Measurements from ENCODE around the gene GRAMD2A. TPM values are rescaled to one million over a fixed set of nuclear protein-coding genes. Genes with fewer than 3 reads are reported as not detected.

Gene GRAMD2A
- total and polyA plus RNA-seq, 2 experiments from 2014 or later = 0.70 to 2.8 TPM

GRCh38 chr15:72230197-72231065, 32.8 kb upstream of the GRAMD2A start:
- Histone ChIP-seq H3K4me2 (peak overlapping the region; percentile 97), H4K20me1 (replicated peaks; ENCODE audit: insufficient read depth) (peaks cover 41% of the 10 kb centered on the region), H3K27ac (ENCODE audit: low read depth) (peak overlapping the region; percentile 93), H3K4me3 (peak overlapping the region; percentile 99), H3K27me3 (ENCODE audit: insufficient read depth) (no peaks in the 10 kb centered on the region), H3K4me1 (ENCODE audit: insufficient read depth) (peaks cover 49% of the 10 kb centered on the region), H3K79me2 (replicated peaks; ENCODE audit: insufficient read depth) (peaks cover 55% of the 10 kb centered on the region), H3F3A (replicated peaks; ENCODE audit: low read depth) (peaks cover 19% of the 10 kb centered on the region), H3K9me2 (ENCODE audit: insufficient read depth) (no peaks in the 10 kb centered on the region), H3K36me3 (ENCODE audit: insufficient read depth) (peaks cover 8% of the 10 kb centered on the region; the same call in 1 of the 2 replicates), H2AFZ (0 out of 2 replicates have a peak overlapping the region, but pooled peaks have one; percentile 18)
- DNase-seq (ENCODE audit: low spot score) (peak; percentile 91), ATAC-seq (peak; percentile 31)
- H3K36me3 Mint-ChIP-seq (ENCODE audit: low read depth) = peaks cover 20% of the 10 kb centered on the region
- peaks cover 41% of the 10 kb centered on the region for H3K27me3 Mint-ChIP-seq (ENCODE audit: insufficient read depth, low read depth, poor library complexity)
- peaks cover 48% of the 10 kb centered on the region for H3K4me1 Mint-ChIP-seq
- H3K27ac Mint-ChIP-seq = peak overlapping the region; percentile 98
- H3K4me3 Mint-ChIP-seq = peak overlapping the region; percentile 96
- peak; percentile 58 for TF ChIP-seq POLR2AphosphoS5 (IDR thresholded peaks at IDR 0.05; ENCODE audit: low read depth)
- no peak for TF ChIP-seq NANOG (IDR thresholded peaks at IDR 0.05; ENCODE audit: borderline replicate concordance)
- TF ChIP-seq CREB1 (CRISPR knock-in tag; IDR thresholded peaks at IDR 0.05; ENCODE audit: low read depth) = peak; percentile 26; the same call in 1 of the 2 replicates
- 0 out of 3 replicates have a peak, but pooled peaks cover 2% of the 10 kb centered on the region for H3K9me3 Mint-ChIP-seq

- Mint-ChIP-seq H3K4me1 (peaks cover 50% of the 10 kb centered on the region), H3K27ac (no peak overlapping the region; the same call in 1 of the 2 replicates), H3K36me3 (ENCODE audit: low read depth) (peaks cover 23% of the 10 kb centered on the region), H3K4me3 (peak overlapping the region; percentile 98), H3K9me3 (0 out of 3 replicates have a peak, but pooled peaks cover 2% of the 10 kb centered on the region), H3K27me3 (ENCODE audit: insufficient read depth, low read depth, poor library complexity) (peaks cover 39% of the 10 kb centered on the region)
- Histone ChIP-seq H2AFZ (no peak overlapping the region), H3K27ac (ENCODE audit: low read depth) (no peak overlapping the region), H3F3A (replicated peaks; ENCODE audit: low read depth) (peaks cover 20% of the 10 kb centered on the region), H3K9me2 (ENCODE audit: insufficient read depth) (no peaks in the 10 kb centered on the region), H3K4me1 (ENCODE audit: insufficient read depth) (peaks cover 52% of the 10 kb centered on the region), H3K4me3 (peak overlapping the region; percentile 99), H4K20me1 (replicated peaks; ENCODE audit: insufficient read depth) (peaks cover 46% of the 10 kb centered on the region), H3K27me3 (ENCODE audit: insufficient read depth) (no peaks in the 10 kb centered on the region), H3K4me2 (peak overlapping the region; percentile 97), H3K79me2 (replicated peaks; ENCODE audit: insufficient read depth) (peaks cover 60% of the 10 kb centered on the region), H3K36me3 (ENCODE audit: insufficient read depth) (peaks cover 11% of the 10 kb centered on the region; the same call in 1 of the 2 replicates)
- ATAC-seq (no peak), DNase-seq (ENCODE audit: low spot score) (no peak)
- no peak for TF ChIP-seq CTCF (conservative IDR thresholded peaks at IDR 0.05; ENCODE audit: low read depth in 2 of 2)
- no peak for TF ChIP-seq ZNF462 (CRISPR knock-in tag; IDR thresholded peaks at IDR 0.05)
- no peak for TF ChIP-seq REST (IDR thresholded peaks at IDR 0.05; ENCODE audit: unreplicated experiment)
- TF ChIP-seq EZH2phosphoT487 (IDR thresholded peaks at IDR 0.05; ENCODE audit: unreplicated experiment) = no peak
- no peak for TF ChIP-seq NANOG (IDR thresholded peaks at IDR 0.05; ENCODE audit: borderline replicate concordance)
- no peak for TF ChIP-seq JUNB (IDR thresholded peaks at IDR 0.05; ENCODE audit: unreplicated experiment)
- TF ChIP-seq EZH2 (IDR thresholded peaks at IDR 0.05; ENCODE audit: low read depth, unreplicated experiment) = no peak
Observed at GRCh38 chr15:72229947-72230196, 32.3 kb upstream of the GRAMD2A start.

Data from GM23338 (cell line).